HG02884 (cell line): ENCODE results near the gene TUBG2.

ENCODE experiments used
- ATAC-seq: cut with Tn5 transposase; IDR thresholded peaks from one replicate; pipeline ENCODE4 v1.9.1; 2021; ENCODE audit warnings: mild to moderate bottlenecking, moderate library complexity; ENCODE audit not compliant: unreplicated experiment

Gene TUBG2

DNA sequence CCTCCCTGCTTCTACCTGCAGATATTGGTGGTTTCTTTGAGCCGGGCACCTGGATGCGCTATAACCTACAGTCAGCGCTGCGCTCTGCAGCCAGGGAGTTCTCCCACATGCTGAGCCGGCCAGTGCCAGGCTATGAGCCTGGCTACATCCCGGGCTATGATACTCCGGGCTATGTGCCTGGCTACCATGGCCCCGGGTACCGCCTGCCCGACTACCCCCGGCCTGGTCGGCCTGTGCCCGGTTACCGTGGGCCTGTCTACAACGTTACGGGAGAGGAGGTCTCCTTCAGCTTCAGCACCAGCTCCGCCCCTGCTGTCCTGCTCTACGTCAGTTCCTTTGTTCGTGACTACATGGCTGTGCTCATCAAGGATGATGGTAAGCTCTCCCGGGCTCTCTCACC is 36.4 kb downstream of the TUBG2 start:
- ATAC-seq: no peak

- ATAC-seq: no peak
These were observed 38.2 kb downstream of the TUBG2 start for GRCh38 chr17:42697108-42697811.

- no peak for ATAC-seq
These were observed 39.8 kb downstream of the TUBG2 start for GRCh38 chr17:42698736-42699414.

DNA sequence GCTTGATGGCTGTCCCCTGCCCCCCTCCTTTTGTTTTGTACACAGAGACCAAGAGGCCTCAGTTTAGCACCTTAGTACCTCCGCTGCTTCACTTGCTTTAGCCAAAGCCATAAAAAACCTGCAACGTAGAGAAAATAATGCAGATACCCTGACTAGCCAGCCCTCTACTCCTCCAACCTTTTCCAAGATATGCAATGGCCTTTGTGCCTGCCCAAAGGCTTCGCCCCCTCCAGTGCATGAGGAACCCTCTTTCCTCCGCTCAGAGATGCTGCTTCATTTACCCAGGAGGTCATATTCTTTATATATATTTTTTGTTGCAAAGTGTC is 40.3 kb downstream of the TUBG2 start:
- no peak for ATAC-seq

DNA sequence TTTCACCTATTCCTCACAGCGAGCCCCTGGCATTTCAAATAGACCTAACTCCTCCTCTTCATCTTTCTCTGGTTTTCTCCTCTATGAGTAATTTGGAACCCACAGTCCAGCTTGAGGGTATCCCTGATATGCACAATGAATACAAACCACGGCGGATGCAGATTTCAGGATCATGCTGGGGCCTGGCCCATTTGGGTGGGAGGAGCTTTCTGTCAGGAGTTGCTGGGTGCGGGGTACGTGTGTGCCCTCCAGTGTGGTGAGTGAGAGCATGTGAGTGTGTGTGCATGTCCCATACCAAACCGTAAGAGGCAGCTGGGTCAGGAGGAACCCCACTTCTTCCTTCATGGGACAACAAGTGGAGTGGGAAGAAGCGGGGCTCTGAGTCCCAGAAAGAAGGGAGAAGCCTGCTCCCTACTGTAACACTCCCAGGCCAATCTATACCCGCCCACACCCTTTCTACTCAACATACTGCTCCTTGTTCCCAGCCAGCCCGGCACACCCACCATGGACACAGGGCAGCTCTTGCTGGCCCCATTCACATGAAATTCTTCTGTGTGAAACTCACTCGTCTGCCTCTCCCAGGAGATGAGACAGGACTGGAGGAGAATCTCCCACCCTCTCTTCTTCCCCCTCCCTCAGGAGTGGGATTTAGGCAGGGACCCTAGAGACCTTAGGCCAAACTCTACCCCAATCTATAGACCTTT is 41.7 kb downstream of the TUBG2 start:
- ATAC-seq: no peak

GRCh38 chr17:42702446-42702845 is 43.4 kb downstream of the TUBG2 start:
- ATAC-seq: no peak

- peak; percentile 30 for ATAC-seq
These were observed 45.4 kb downstream of the TUBG2 start for GRCh38 chr17:42704490-42704836.

DNA sequence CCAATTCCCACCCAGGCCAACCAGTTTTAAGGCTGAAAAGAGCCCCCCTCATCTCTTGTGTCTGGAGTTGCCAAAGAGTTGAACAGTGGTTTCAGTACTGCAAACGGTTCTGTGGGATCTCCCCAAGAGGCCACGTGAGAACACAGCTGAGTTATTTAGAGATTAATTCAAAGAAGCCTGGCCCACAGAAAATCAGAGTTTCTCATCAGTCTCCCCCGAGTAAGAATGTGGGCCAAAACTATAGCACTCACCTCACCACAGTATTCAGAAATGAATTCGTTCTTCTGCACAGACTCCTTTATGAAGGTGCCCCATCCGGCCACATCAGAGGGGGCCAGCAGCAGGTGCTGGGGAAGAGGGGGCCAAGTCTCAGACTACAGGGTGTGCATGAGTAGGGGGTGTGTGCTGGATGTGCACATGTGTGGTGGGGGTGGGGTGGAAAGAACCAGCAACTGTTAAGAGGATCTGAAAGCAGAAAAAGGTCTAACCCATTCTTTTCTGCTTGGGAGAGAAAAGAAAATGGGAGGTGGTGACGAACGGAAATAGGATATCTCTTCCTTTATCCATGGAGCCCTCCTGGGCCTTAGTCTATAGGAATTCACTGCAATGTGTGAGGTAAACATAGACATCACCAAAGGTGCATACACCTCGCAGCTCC is 45.9 kb downstream of the TUBG2 start:
- peak; percentile 68 for ATAC-seq

DNA sequence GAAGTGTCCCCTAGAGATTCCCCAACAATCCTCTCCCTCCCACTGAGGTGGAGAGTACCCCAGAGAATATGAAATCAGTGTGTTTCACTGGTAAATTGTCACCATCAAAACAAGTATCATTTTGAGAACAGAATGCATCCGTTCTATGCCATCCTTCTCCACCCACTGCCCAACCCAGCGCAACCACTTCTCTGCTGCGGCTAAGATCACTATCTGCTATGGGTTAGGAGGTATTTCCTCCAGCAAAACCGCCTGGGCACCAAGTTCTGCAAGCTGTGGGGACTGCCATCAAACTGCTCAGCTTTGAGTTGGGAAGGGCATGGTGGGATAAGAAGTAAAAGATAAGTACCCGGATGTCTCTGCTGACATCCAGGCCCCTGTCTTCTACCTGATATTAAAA is 47.6 kb downstream of the TUBG2 start:
- no peak for ATAC-seq

DNA sequence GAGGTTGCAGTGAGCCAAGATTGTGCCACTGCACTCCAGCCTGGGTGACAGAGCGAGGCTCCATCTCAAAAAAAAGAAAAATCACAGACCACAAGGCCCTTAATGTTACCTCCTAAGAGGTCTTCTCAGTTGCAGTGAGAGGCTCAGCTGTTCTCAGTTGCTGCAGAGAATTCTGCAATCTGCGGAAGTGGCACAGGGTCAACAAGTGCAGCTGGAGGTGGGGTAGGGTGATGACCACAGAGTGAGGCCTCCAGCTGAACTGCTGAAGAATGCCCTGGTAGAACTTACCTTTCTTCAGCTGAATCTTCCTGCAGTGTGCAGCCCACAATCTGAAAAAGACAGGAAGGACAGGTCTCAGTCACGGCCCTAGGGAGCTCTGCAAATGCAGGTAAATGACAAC is 49.5 kb downstream of the TUBG2 start:
- ATAC-seq: no peak

GRCh38 chr17:42709561-42709960 is 50.5 kb downstream of the TUBG2 start:
- ATAC-seq: no peak
